IPS-11a (cell line): ENCODE measurements around the gene CASTOR2.
A peak's percentile ranks its signal among the peaks of the same experiment; 100 is the strongest.
"Not testable (repeated sequence)": the region's sequence is repeated elsewhere in the genome, so short reads cannot be mapped to it uniquely, and the experiment has no call there.

Source experiments
- H3K4me3 ChIP-seq: one replicate; pipeline ENCODE4 v1.5.1; 2013; ENCODE audit warnings: low read depth, low read length, control low read depth

CASTOR2 gene

GRCh38 chr7:75050501-75050900, 86.0 kb downstream of the CASTOR2 start:
- no peak overlapping the region for H3K4me3 ChIP-seq

GRCh38 chr7:75054744-75055143, 90.2 kb downstream of the CASTOR2 start:
- no peak overlapping the region for H3K4me3 ChIP-seq

- H3K4me3 ChIP-seq, result no peak overlapping the region
Observed at GRCh38 chr7:75055155-75055554, 90.7 kb downstream of the CASTOR2 start.

GRCh38 chr7:75055830-75056772, 91.6 kb downstream of the CASTOR2 start:
- no peak overlapping the region for H3K4me3 ChIP-seq

GRCh38 chr7:75058406-75058805, 93.9 kb downstream of the CASTOR2 start:
- H3K4me3 ChIP-seq, result no peak overlapping the region

GRCh38 chr7:75064291-75064690, 99.8 kb downstream of the CASTOR2 start:
- no peak overlapping the region for H3K4me3 ChIP-seq

- no peak overlapping the region for H3K4me3 ChIP-seq
Observed at GRCh38 chr7:75064801-75065200, 100.3 kb downstream of the CASTOR2 start.

- H3K4me3 ChIP-seq, result no peak overlapping the region
Observed at GRCh38 chr7:75066521-75066920, 102.0 kb downstream of the CASTOR2 start.

- H3K4me3 ChIP-seq, result peak overlapping the region; percentile 86
Observed at GRCh38 chr7:75072981-75073283, 108.4 kb downstream of the CASTOR2 start.

- not testable (repeated sequence) for H3K4me3 ChIP-seq
Observed at GRCh38 chr7:75074262-75074641, 109.7 kb downstream of the CASTOR2 start.
